A673 (cell line): Measurements from ENCODE around the gene SDR9C7. TPM values are rescaled to one million over a fixed set of nuclear protein-coding genes. Genes with fewer than 3 reads are reported as not detected.

Experiments
- BruUV-seq: library from RNA; stranded (reverse); fragments of 400-500 nt; replicated peaks from 2 replicates; lab custom pipeline; 2021; lab: Mats Ljungman, UMichigan
- CTCF ChIA-PET: fragments of 300-600 bp; sonication (Branson Sonifier 250); formaldehyde crosslinking; loops from one replicate; lab custom pipeline; 2022; ENCODE audit warnings: antibody characterized with exemption; lab: Charles Lee
- POLR2A ChIA-PET: fragments of 300-600 bp; sonication (Branson Sonifier 250); formaldehyde crosslinking; loops from one replicate; lab custom pipeline; 2022; ENCODE audit warnings: antibody characterized with exemption; ENCODE audit not compliant: low non-redundant PET; lab: Charles Lee
- DNase-seq: peaks from one replicate; pipeline ENCODE4 v3.0.0-alpha.2; 2015; ENCODE audit warnings: low spot score
- H3K27ac ChIP-seq: fragments of 200-600 bp; sonication (generic); 2 replicates; pipeline ENCODE4 v1.5.1; 2016; ENCODE audit warnings: mixed run types, low read depth, mild to moderate bottlenecking, mixed read lengths, antibody characterized with exemption, low read length; ENCODE audit not compliant: poor library complexity, severe bottlenecking
- H3K27me3 ChIP-seq: fragments of 200-600 bp; sonication (generic); replicated peaks from 2 replicates; pipeline ENCODE4 v1.6.1; 2017; ENCODE audit warnings: mixed run types, low read depth, mild to moderate bottlenecking, mixed read lengths, antibody characterized with exemption, low read length; ENCODE audit not compliant: insufficient read depth, poor library complexity
- H3K36me3 ChIP-seq: fragments of 200-600 bp; sonication (generic); 2 replicates; pipeline ENCODE4 v1.6.1; 2016; ENCODE audit warnings: mixed run types, mild to moderate bottlenecking, mixed read lengths, antibody characterized with exemption, low read length; ENCODE audit not compliant: insufficient read depth, poor library complexity, severe bottlenecking
- H3K4me1 ChIP-seq: fragments of 200-600 bp; sonication (generic); 2 replicates; pipeline ENCODE4 v1.6.1; 2017; ENCODE audit warnings: mixed run types, mild to moderate bottlenecking, mixed read lengths, antibody characterized with exemption, low read length; ENCODE audit not compliant: insufficient read depth, poor library complexity, severe bottlenecking
- H3K4me3 ChIP-seq: fragments of 200-600 bp; sonication (generic); 2 replicates; pipeline ENCODE4 v1.5.1; 2016; ENCODE audit warnings: low read depth, mixed run types, mild to moderate bottlenecking, mixed read lengths, low read length; ENCODE audit not compliant: poor library complexity, severe bottlenecking
- H3K9me3 ChIP-seq: fragments of 200-600 bp; sonication (generic); 2 replicates; pipeline ENCODE4 v1.6.1; 2016; ENCODE audit warnings: mixed run types, low read depth, mild to moderate bottlenecking, mixed read lengths, antibody characterized with exemption, low read length; ENCODE audit not compliant: poor library complexity, severe bottlenecking
- EZH2 ChIP-seq: fragments of 200-600 bp; sonication (generic); IDR thresholded peaks from 2 replicates; pipeline ENCODE4 v1.6.1; 2017; ENCODE audit warnings: borderline replicate concordance, low read depth, mild to moderate bottlenecking, mixed read lengths, antibody characterized with exemption, low read length; ENCODE audit not compliant: poor library complexity, severe bottlenecking
- intact Hi-C: fragments of 100-400 bp; cut with micrococcal nuclease; formaldehyde crosslinking; loops from one replicate; pipeline ENCODE4 v1.10.0; 2022; ENCODE audit not compliant: unreplicated experiment
- total RNA-seq: library from RNA; stranded (reverse); gene quantifications from 2 replicates; pipeline ENCODE4 v1.2.3, GENCODE V29; 2021
- TF ChIP-seq, protein P1 (sequence below): fragments of 300-800, 200-600 bp; sonication (generic); conservative IDR thresholded peaks from 2 replicates; pipeline ENCODE4 v1.5.1; 2017; ENCODE audit warnings: low read depth, mild to moderate bottlenecking, antibody characterized with exemption, low read length, moderate library complexity, mixed read lengths

Gene SDR9C7
- total RNA-seq, 1 experiment from 2014 or later = not detected

DNA sequence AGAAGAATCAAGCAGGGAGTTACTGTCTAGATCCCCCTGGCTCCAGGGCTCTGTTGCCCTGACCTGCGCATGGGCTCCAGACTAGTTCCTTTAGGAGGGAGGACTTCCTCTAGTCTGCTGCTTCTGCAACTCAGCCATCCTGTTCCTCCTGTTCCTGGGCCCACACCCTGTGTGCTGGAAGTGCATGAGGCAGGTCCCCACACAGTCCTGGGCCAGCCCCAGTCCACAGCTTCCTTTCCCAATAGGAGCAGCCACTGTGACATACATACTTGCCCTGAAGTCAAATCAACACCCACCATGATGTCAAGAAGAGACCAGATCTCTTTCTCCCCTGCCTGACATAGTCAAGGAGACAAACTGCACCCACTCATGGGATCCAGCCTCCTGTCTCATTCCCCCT lies 1.3 kb downstream of the SDR9C7 start:
- Histone ChIP-seq H3K9me3 (no peaks in the 10 kb centered on the region), H3K4me1 (peaks cover 13% of the 10 kb centered on the region), H3K36me3 (no peaks in the 10 kb centered on the region), H3K27me3 (no peaks in the 10 kb centered on the region), H3K4me3 (no peak overlapping the region), H3K27ac (peak overlapping the region; percentile 76)
- intact Hi-C loops = no loop called here
- no peak for DNase-seq
- no peak for TF ChIP-seq EZH2
- TF ChIP-seq, protein P1, sequence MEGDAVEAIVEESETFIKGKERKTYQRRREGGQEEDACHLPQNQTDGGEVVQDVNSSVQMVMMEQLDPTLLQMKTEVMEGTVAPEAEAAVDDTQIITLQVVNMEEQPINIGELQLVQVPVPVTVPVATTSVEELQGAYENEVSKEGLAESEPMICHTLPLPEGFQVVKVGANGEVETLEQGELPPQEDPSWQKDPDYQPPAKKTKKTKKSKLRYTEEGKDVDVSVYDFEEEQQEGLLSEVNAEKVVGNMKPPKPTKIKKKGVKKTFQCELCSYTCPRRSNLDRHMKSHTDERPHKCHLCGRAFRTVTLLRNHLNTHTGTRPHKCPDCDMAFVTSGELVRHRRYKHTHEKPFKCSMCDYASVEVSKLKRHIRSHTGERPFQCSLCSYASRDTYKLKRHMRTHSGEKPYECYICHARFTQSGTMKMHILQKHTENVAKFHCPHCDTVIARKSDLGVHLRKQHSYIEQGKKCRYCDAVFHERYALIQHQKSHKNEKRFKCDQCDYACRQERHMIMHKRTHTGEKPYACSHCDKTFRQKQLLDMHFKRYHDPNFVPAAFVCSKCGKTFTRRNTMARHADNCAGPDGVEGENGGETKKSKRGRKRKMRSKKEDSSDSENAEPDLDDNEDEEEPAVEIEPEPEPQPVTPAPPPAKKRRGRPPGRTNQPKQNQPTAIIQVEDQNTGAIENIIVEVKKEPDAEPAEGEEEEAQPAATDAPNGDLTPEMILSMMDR = no peak
- POLR2A ChIA-PET = no interaction called here
- no TSS peak for BruUV-seq
- CTCF ChIA-PET = no interaction called here

DNA sequence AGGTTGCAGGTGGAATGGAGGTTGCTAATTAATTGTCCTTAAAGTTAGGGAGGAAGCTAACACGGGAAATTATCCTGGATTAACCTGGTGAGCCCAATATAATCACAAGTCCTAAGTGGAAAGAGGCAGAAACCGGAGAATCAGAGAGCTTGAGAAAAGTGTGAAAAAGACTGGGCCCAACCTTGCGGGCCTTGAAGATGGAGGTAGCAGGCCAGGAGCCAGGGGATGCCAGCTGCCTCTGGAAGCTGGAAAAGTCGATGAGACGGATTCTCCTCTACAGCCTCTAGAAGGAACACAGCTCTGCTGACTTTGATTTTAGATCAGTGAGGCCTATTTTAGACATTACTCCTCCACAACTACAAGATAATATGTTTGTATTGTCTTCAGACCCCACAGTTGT lies 2.1 kb downstream of the SDR9C7 start:
- Histone ChIP-seq H3K4me1 (peaks cover 13% of the 10 kb centered on the region), H3K36me3 (no peaks in the 10 kb centered on the region), H3K9me3 (no peaks in the 10 kb centered on the region), H3K27me3 (no peaks in the 10 kb centered on the region), H3K27ac (peak overlapping the region; percentile 76), H3K4me3 (no peak overlapping the region)
- ChIA-PET POLR2A (no interaction called here), CTCF (no interaction called here)
- TF ChIP-seq, protein P1 = no peak
- no peak for TF ChIP-seq EZH2
- no peak for DNase-seq
- intact Hi-C loops = no loop called here
- no TSS peak for BruUV-seq

DNA sequence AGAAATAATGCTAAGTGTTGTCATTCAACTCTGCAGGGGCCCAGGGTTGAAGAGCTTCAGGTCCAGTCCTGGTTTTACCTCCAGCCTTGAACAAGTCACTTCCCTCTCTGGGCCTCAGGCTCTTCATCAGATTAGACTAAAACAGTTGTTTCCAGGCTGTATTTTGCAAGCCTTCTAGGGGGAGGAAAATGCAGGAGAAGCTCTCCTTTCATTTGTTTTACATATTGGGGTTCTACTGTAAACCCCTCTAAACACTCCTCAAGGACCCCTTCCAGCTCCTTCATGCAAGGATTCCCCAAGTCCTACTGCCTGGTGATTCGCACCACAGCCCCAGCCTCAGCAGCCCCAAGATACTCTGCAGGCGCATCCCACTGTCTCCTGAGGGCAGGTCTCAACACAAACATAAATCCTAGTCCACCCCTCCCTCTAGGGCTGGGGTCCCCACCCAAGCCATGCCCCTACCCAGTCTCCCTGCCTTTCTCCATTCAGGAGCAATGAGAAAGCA lies 2.7 kb downstream of the SDR9C7 start:
- no peak overlapping the region for H3K4me3 ChIP-seq
- H3K36me3 ChIP-seq = no peaks in the 10 kb centered on the region
- ChIA-PET POLR2A (no interaction called here), CTCF (no interaction called here)
- intact Hi-C loops = no loop called here
- TF ChIP-seq EZH2 = no peak
- TF ChIP-seq, protein P1 = no peak
- DNase-seq = peak; percentile 75
- peak overlapping the region; percentile 76 for H3K27ac ChIP-seq
- H3K27me3 ChIP-seq = no peaks in the 10 kb centered on the region
- H3K4me1 ChIP-seq = peaks cover 13% of the 10 kb centered on the region
- no TSS peak for BruUV-seq
- H3K9me3 ChIP-seq = no peaks in the 10 kb centered on the region
